HG02884 (cell line): Measurements from ENCODE around the gene PCDHA12.
"Not testable (repeated sequence)": the region's sequence is repeated elsewhere in the genome, so short reads cannot be mapped to it uniquely, and the experiment has no call there.

Experiments used
- ATAC-seq: cut with Tn5 transposase; IDR thresholded peaks from one replicate; pipeline ENCODE4 v1.9.1; 2021; ENCODE audit warnings: mild to moderate bottlenecking, moderate library complexity; ENCODE audit not compliant: unreplicated experiment

The PCDHA12 gene

GRCh38 chr5:140875085-140876065 lies at the start of gene PCDHA12:
PCDHA12 (plus strand) TSS chr5:140875308; CDS start chr5:140875473, 165 bp downstream.
- no peak for ATAC-seq

- ATAC-seq = no peak
Observed at GRCh38 chr5:140827704-140828361, 47.3 kb upstream of the PCDHA12 start, which contains the start of gene PCDHA6. PCDHA6 (plus strand) TSS chr5:140827960; CDS start chr5:140828092, 132 bp downstream.

- ATAC-seq = no peak
Observed at GRCh38 chr5:140828362-140828737, 46.8 kb upstream of the PCDHA12 start.

GRCh38 chr5:140829511-140830501 lies 45.3 kb upstream of the PCDHA12 start:
- ATAC-seq = not testable (repeated sequence)

- ATAC-seq = no peak
Observed at GRCh38 chr5:140833993-140834392, 41.1 kb upstream of the PCDHA12 start, which contains the start of gene PCDHA7. PCDHA7 (plus strand) TSS chr5:140834269; CDS start chr5:140834384, 115 bp downstream.

GRCh38 chr5:140834439-140835008 lies 40.6 kb upstream of the PCDHA12 start:
- not testable (repeated sequence) for ATAC-seq

GRCh38 chr5:140835622-140836510 lies 39.2 kb upstream of the PCDHA12 start:
- ATAC-seq = no peak

- ATAC-seq = no peak
Observed at GRCh38 chr5:140840978-140841962, 33.8 kb upstream of the PCDHA12 start, which contains the start of gene PCDHA8. PCDHA8 (plus strand) TSS chr5:140841187; CDS start chr5:140841322, 135 bp downstream.

- ATAC-seq = no peak
Observed at GRCh38 chr5:140842798-140843733, 32.0 kb upstream of the PCDHA12 start.

GRCh38 chr5:140848139-140849102 lies 26.7 kb upstream of the PCDHA12 start, which contains the start of gene PCDHA9:
PCDHA9 (plus strand) TSS chr5:140848382; CDS start chr5:140848496, 114 bp downstream.
- ATAC-seq = not testable (repeated sequence)

GRCh38 chr5:140849831-140850634 lies 25.1 kb upstream of the PCDHA12 start:
- not testable (repeated sequence) for ATAC-seq

- ATAC-seq = no peak
Observed at GRCh38 chr5:140855772-140856674, 19.1 kb upstream of the PCDHA12 start, which contains the start of gene PCDHA10. PCDHA10 (plus strand) TSS chr5:140855897; CDS start chr5:140856049, 152 bp downstream.
